Stimulated activated CD4-positive, alpha-beta T cell treated with anti-CD3 and anti-CD28 coated beads, Interleukin-2, amount 100 ng/mL, for 24 hours (primary cell): ENCODE results near the gene ZNF827.
"Not testable (repeated sequence)": the region's sequence is repeated elsewhere in the genome, so short reads cannot be mapped to it uniquely, and the experiment has no call there.

Source experiments
- DNase-seq, 2 donors: peaks; one replicate each; pipeline ENCODE4 v3.0.0-alpha.2; 2020

Gene ZNF827

GRCh38 chr4:145861336-145862318, 77.0 kb downstream of the ZNF827 start:
- DNase-seq, result no peak

- DNase-seq, result no peak
Observed at GRCh38 chr4:145860897-145861296, 77.7 kb downstream of the ZNF827 start.

- DNase-seq, result no peak
Observed at GRCh38 chr4:145860446-145860845, 78.2 kb downstream of the ZNF827 start.

DNA sequence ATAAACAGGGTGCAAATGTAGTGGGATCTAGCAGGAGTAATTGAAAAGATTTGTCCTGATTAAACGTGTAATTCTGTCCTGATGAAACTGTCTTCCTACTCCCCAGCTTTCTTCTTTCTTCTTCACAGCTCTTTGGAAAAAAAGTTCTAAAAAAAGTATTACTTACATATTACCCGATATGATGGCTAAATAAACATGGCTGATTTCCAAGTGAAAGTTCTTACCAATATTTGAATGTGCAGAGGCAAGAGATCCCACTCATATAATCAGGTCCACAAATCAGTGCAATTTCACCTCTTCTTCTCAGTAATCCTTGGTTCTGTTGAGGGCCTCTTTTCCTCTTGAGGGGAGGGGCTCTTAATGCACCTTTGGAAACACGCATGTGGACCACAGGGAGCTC, 78.7 kb downstream of the ZNF827 start:
- no peak for DNase-seq

DNA sequence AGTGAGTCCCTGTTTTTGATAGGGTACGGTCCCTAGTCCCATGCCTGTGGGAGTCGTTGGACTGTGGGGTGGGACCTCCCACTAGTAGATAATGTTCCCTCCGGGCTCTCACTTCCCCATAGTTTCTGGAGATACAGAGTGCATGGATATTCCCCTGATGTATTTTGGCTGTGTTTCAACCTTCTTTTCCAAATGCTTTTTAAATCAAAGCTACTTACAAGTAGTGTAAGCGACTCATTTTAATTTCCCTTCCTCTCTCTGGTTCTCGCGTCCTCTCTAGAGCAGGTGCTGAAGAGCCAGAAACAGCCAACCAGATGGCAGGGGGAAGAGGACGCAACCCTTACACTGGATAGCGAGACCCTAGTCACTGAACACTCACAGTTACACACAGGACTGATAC, 79.2 kb downstream of the ZNF827 start:
- no peak for DNase-seq

DNA sequence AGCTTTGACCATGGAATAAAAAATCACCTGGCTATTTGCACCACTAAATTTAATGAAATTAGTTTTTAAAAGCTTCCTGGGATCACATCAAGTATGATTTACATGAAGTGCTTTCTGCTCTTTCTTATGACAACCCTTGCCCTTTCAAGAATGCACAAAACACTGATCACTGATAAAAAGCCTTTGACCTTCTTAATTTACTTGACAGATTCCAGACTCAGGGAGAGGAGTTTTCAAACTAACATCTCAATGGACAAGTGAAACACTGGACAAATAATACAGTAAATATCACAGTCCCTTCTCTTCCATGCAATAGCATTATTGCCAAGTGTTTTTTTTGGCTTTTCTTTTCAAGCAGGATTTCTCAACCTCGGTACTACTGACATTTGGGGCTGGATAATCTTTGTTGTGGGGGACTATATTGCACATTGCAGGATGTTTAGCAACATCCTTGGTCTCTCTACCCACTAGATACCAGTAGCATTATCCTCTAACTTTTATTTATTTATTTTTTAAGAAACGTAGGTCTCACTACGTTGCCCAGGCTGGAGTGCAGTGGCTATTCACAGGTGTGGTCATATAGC, 86.3 kb downstream of the ZNF827 start:
- no peak for DNase-seq

GRCh38 chr4:145851511-145852201, 87.0 kb downstream of the ZNF827 start:
- DNase-seq, result no peak

DNA sequence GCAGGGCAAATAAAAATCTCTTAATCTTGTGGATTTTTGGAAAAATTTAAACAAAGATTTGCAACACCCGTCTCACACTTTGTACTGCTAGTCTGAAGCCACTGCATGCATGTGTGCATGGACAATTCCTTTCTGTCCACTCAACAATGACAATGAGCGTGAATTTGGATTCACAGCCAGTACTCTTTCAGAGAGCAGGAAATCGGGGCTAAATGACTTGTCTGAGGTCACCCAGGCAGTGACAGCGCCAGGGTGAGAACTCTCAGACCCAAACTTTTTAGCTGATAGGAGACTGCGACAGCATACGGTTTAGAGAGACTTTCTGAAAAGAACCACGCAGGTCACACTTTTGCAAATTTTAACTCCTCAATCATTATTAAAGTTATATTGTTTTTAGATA, 90.9 kb downstream of the ZNF827 start:
- DNase-seq, result no peak

DNA sequence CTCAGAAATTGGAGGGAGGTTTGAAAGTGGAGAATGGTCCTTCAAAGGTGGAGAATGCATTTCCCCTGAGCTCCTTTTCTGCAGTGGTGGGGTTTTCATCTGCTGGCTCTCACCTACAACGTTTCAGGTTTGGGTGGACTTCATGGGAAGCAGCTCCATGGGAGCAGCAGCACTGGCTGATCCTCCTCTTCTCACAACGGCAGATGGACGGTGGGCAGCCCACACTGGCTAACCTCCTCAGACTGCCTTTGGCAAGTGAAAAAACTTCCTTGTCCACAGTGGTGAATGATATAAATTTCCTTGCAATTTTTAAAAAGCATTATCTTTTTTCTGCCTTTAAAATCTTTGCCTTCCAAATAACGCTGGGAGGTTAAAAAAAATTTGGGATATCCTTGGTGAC, 93.5 kb downstream of the ZNF827 start:
- DNase-seq, result no peak

- DNase-seq, result no peak
Observed at GRCh38 chr4:145843639-145844038, 95.0 kb downstream of the ZNF827 start.

DNA sequence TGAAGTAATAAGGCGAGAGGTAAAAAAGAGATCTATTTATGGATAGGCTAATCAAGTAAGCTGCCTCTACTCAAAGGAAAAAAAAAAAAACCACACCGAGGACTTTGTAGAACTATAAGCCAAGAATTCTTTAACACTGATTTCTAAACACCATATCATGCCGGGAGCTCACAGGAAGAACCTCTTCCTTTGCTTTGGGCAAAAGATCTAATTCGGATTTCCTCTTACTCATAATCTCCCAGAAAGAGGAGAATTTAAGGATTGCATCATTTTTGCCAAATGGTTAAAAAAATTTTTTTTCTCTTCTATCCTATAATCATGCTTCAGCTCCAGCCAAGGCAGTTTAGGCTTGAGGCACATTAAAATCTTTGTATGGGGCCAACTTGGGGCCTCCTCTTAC, 95.5 kb downstream of the ZNF827 start:
- no peak for DNase-seq

- no peak for DNase-seq
Observed at GRCh38 chr4:145842224-145842887, 96.3 kb downstream of the ZNF827 start.

DNA sequence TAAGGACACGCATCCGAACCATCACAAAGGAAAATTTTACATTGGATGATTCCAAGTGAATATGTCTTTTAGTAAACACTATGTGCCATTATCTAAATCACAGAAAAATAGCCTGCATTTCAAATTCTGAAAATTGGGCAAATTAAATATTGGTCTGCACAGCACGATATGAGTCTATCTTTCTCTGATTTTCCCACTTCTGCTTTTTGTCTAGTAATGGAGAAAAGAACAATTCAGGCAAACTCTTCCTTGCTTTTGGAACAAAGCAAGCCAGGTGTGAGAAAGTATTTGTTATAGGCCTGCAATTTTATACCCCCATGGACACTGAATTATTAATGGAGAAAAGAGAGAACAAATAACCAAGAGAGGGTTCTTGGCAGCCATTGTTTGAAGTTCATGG, 97.8 kb downstream of the ZNF827 start:
- DNase-seq, result no peak

DNA sequence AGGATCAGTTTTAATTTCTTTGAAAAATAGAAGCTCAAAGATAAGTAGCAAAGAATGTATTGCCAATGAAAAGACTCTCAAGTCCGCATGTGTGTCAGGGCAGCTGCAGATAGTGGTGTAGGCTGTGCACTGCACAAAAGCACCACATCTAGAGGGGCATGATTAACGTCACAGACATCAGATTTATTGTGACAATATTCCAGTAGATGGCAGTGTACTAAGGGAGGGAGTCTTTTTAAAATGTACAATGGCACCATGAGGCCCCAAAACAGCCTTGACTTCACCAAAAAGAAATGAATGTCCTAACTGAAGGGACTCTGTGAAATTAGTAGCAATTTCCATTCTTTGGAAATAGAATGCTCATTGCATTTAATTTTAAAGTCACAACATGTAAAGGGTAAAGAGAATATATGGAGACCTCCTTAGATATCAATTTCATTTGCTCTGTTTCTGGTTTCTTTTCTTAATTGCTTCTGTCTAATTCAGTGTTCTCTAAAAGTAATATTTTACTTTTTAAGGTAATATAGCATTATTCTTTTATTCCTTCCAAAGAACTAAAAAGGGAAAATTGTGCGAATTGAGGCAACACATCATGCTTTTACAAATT, 98.4 kb downstream of the ZNF827 start:
- DNase-seq, result no peak

DNA sequence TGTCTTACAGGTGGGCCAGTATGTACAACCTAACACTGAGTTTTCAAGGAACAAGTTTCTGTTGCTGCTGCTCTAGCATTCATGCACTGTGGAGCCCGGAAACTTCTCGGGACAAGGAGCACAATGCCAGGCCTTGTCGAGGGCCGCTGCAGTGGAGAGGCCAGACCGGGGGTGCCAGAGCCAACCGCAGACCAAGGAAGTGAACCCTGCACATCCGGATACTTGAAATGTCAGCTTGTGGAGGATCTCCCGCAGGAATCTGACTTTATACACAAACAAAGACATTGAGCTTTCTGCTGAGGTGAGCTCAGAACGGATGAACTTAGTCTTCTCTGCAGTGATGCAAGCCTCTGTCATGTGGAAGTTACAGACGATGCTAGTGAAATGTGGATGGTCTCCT, 99.5 kb downstream of the ZNF827 start:
- no peak for DNase-seq

DNA sequence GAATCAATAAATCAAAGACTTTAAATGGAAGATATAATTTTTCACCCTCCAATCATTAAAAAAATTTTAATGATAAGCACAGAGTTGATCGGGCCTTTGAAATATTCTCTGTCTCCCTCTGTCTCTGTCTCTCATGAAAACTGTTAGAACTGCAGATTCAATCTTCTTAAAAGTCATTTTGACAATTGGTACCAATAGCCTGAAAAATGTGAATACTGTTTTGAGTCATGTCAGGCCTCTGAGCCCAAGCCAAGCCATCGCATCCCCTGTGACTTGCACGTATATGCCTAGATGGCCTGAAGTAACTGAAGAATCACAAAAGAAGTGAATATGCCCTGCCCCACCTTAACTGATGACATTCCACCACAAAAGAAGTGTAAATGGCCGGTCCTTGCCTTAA, 106.2 kb downstream of the ZNF827 start:
- DNase-seq, result not testable (repeated sequence)

DNA sequence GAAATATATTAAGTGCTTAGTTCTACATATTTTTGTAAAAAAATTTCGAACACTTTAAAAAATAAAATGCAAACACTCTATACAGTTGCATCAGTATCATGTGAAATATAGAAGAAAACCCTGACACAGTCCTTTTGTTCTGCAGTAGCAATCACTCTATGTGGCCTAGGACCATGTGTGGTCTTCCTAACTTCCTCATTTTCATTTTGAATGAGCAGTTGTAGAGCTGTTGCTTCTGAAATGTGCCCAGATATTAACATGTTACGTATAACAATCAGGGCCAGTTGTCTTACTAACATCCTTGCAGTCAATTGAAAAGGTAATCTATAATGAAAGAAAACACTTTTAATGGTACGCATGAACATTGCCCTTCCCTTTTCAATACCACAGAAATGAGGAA, 107.9 kb downstream of the ZNF827 start:
- DNase-seq, result no peak

DNA sequence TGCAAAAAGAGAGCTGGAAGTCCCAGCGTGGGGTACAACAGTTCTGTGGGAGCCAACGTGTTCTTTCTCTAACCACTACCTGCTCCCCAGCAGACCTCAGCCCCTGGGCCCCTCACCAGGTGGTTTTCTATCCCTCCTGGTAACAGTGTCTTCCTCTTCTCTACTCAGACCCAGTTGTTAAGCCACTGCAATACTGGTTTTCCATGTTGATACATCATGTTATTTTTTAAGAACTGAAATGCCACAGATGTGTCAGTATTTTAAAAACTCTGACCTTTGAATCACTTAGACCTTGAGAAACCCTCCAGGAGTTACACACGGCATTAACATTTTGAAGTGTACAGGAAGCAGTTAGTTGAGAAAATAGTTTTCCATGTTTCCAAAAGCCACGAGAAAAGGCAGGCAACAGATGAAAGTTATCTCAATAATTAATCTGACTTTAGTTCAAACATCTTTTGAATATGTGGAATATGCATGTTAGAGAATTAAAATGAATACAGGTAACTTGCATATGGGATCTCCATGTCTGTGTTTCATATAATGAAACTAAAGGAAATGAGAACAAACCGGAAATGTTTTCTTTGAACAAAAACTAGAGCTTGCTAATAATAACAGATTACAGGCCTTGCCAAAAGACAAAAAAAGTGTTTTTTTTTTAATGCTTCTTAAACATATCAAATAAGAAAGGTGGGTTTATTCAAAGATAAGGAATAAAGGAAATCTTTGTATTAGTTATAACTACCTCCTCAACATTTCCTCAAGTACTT, 108.8 kb downstream of the ZNF827 start:
- peak; percentile 43 to 53 for DNase-seq

GRCh38 chr4:145828802-145829485, 109.7 kb downstream of the ZNF827 start:
- DNase-seq, result no peak

DNA sequence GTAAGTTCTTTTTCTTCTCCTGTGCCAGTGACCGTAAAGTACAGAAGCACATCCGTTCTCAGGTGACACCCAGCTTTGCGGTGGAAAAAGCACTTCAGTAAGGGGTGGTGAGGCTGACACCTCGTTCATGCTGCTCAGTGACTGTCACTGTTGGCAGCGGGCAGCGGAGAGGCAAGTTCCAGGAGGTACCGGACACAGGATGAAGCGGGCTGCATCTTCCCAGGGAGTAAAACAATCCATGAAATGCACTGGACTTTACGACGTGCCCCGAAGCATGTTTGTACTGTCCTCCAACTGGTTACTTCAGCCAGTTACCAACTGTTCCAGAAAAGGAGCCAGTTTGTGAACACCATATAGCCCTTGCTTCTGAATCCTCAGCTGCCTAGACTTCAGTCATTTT, 110.7 kb downstream of the ZNF827 start:
- no peak for DNase-seq

DNA sequence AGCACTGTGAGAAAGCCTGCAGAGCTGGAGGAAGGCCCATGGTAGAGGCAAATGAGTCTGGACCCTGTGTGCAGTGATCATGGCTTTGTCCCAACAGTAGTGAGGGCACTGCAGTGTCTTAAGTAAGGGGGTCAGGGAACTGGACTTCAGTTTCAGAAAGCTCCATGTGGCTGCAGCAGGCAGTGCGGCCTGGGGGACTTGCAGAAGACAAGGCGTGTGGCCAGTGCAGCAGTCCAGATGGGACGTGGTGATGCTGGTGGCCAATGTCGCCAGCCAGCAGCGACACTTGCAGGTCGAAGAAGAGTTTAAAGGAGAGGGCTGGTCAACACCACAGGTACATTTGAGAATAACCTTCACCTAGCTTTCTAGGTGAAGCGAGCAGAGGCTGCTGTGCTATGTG, 113.4 kb downstream of the ZNF827 start:
- no peak for DNase-seq
